ENCODE measurements around the gene TAX1BP1.

DNA sequence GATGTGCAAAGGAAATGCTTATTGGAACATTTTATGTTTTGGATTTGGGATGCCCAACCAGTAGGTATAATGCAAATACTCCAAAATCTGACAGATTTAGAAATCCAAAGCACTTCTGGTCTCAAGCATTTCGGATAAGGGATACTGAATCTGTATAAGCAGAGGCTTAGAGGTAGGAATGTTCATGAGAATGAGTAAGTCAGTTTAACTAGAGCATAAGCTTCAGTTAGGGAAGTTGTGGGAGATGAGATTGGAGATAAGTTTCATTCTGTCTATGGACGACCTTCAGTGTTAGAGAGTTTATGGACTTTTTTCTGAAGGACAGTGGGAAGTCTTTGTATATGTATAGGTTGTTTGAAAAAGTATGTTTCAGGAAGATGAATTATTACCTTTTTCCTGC is 10.4 kb downstream of the TAX1BP1 start:
- no peak for TF ChIP-seq EZH2 (IDR thresholded peaks at IDR 0.05; ENCODE audit: insufficient read depth, poor library complexity, severe bottlenecking)
- no peak for TF ChIP-seq EZH2phosphoT487 (IDR thresholded peaks at IDR 0.05; ENCODE audit: insufficient read depth, low read depth)

Measured in GM23248 (cell line).